Fibroblast of lung (primary cell): Measurements from ENCODE around the gene DEFB127. TPM values are rescaled to one million over a fixed set of nuclear protein-coding genes. Genes with fewer than 3 reads are reported as not detected.

ENCODE experiments used
- DNase-seq, 2 donors: peaks; one replicate each; pipeline versions ENCODE4 v3.0.0 to v3.0.0-alpha.2; 2010; ENCODE audit warnings: low read depth in 2 of 2
- H2AFZ ChIP-seq: 2 replicates; pipeline ENCODE4 v1.5.1; 2012; ENCODE audit warnings: low read length, control low read depth, inconsistent platforms
- H3K27ac ChIP-seq: 2 replicates; pipeline ENCODE4 v1.5.1; 2011; ENCODE audit warnings: low read length, control low read depth; ENCODE audit not compliant: insufficient read depth
- H3K27me3 ChIP-seq: 2 replicates; pipeline ENCODE4 v1.5.1; 2011; ENCODE audit warnings: mild to moderate bottlenecking, low read length; ENCODE audit not compliant: control insufficient read depth, insufficient read depth
- H3K36me3 ChIP-seq: 2 replicates; pipeline ENCODE4 v1.5.1; 2011; ENCODE audit warnings: low read length; ENCODE audit not compliant: control insufficient read depth, insufficient read depth
- H3K4me1 ChIP-seq: 2 replicates; pipeline ENCODE4 v1.5.1; 2011; ENCODE audit warnings: low read length; ENCODE audit not compliant: control insufficient read depth, insufficient read depth; ENCODE audit errors: extremely low read depth
- H3K4me2 ChIP-seq: 2 replicates; pipeline ENCODE4 v1.5.1; 2011; ENCODE audit warnings: low read length, control low read depth; ENCODE audit not compliant: insufficient read depth; ENCODE audit errors: extremely low read depth
- H3K4me3 ChIP-seq, 4 experiments: fragments of 200-600 bp in 1 of 4; sonication (generic) in 1 of 4; replicated peaks in 1 of 4; 2 replicates each; pipeline ENCODE4 v1.5.1; 2011 to 2016; ENCODE audit warnings: low read length in 4 of 4, low read depth in 3 of 4, mild to moderate bottlenecking in 3 of 4, control low read depth in 2 of 4, inconsistent platforms in 1 of 4, mixed read lengths in 1 of 4; ENCODE audit not compliant: insufficient read depth in 1 of 4; ENCODE audit errors: control extremely low read depth in 1 of 4
- H3K79me2 ChIP-seq: 2 replicates; pipeline ENCODE4 v1.5.1; 2012; ENCODE audit warnings: mild to moderate bottlenecking, low read length, inconsistent platforms; ENCODE audit not compliant: control insufficient read depth, insufficient read depth
- H3K9ac ChIP-seq: 2 replicates; pipeline ENCODE4 v1.5.1; 2011; ENCODE audit warnings: mild to moderate bottlenecking, low read length, control low read depth; ENCODE audit not compliant: insufficient read depth
- H3K9me3 ChIP-seq: 2 replicates; pipeline ENCODE4 v1.5.1; 2012; ENCODE audit warnings: low read depth, low read length; ENCODE audit not compliant: control insufficient read depth, insufficient read depth
- H4K20me1 ChIP-seq: 2 replicates; pipeline ENCODE4 v1.5.1; 2011; ENCODE audit warnings: low read length; ENCODE audit not compliant: control insufficient read depth, insufficient read depth; ENCODE audit errors: extremely low read depth
- CTCF ChIP-seq, 2 donors: IDR thresholded peaks in 1 of 2; conservative IDR thresholded peaks in 1 of 2; 1 replicate in 1 of 2; 2 replicates in 1 of 2; pipeline ENCODE4 v1.5.1; 2011 to 2012; ENCODE audit warnings: low read length in 2 of 2, control low read depth in 1 of 2, inconsistent platforms in 1 of 2, low read depth in 1 of 2, mild to moderate bottlenecking in 1 of 2
- EZH2 ChIP-seq: IDR thresholded peaks from 2 replicates; pipeline ENCODE4 v1.5.1; 2012; ENCODE audit warnings: low read length, control low read depth, mild to moderate bottlenecking; ENCODE audit errors: missing control alignments
- polyA plus RNA-seq, 2 donors: library from polyadenylated mRNA; depleted of rRNA in 1 of 2; stranded (reverse) in 1 of 2; unstranded in 1 of 2; fragments of >200 nt; gene quantifications; 2 replicates each; pipeline ENCODE4 v1.2.1, GENCODE V29; 2011 to 2012; ENCODE audit warnings: missing spikeins in 1 of 2
- total RNA-seq: library from RNA; depleted of rRNA; stranded (reverse); fragments of >200 nt; gene quantifications from 2 replicates; pipeline ENCODE4 v1.2.1, GENCODE V29; 2014

Gene DEFB127
- total and polyA plus RNA-seq, 2 donors (not counting 1 experiment from before 2014, with no cell fraction given): not detected

- H3K4me1 ChIP-seq: no peaks in the 10 kb centered on the region
- no peaks in the 10 kb centered on the region for H3K79me2 ChIP-seq
- H3K36me3 ChIP-seq: no peaks in the 10 kb centered on the region
- H2AFZ ChIP-seq: no peak overlapping the region
- H3K9me3 ChIP-seq: no peaks in the 10 kb centered on the region
- no peak overlapping the region for H3K27ac ChIP-seq
- no peak overlapping the region for H3K9ac ChIP-seq
- no peaks in the 10 kb centered on the region for H3K27me3 ChIP-seq
- H3K4me3 ChIP-seq: no peak overlapping the region
- no peak overlapping the region for H3K4me2 ChIP-seq
- no peaks in the 10 kb centered on the region for H4K20me1 ChIP-seq
- DNase-seq: no peak
- TF ChIP-seq CTCF (conservative IDR thresholded peaks at IDR 0.05 in 1 of 2, IDR thresholded peaks at IDR 0.05 in 1 of 2; ENCODE audit: low read depth in 1 of 2, low read length in 2 of 2): no peak
- TF ChIP-seq EZH2: no peak
Observed at GRCh38 chr20:152131-152530, 5.1 kb upstream of the DEFB127 start.

- TF ChIP-seq EZH2 (no peak), CTCF (conservative IDR thresholded peaks at IDR 0.05 in 1 of 2, IDR thresholded peaks at IDR 0.05 in 1 of 2; ENCODE audit: low read depth in 1 of 2, low read length in 2 of 2) (no peak)
- Histone ChIP-seq H3K79me2 (no peaks in the 10 kb centered on the region), H3K27me3 (no peaks in the 10 kb centered on the region), H3K4me3 (no peak overlapping the region), H3K9ac (no peak overlapping the region), H3K4me1 (no peaks in the 10 kb centered on the region), H3K9me3 (no peaks in the 10 kb centered on the region), H3K4me2 (no peak overlapping the region), H2AFZ (no peak overlapping the region), H3K27ac (no peak overlapping the region), H4K20me1 (no peaks in the 10 kb centered on the region), H3K36me3 (no peaks in the 10 kb centered on the region)
- no peak for DNase-seq
Observed at GRCh38 chr20:164618-165017, 7.4 kb downstream of the DEFB127 start.

GRCh38 chr20:168876-169275 is 11.6 kb downstream of the DEFB127 start:
- Histone ChIP-seq H3K4me1 (no peaks in the 10 kb centered on the region), H3K27me3 (no peaks in the 10 kb centered on the region), H3K27ac (no peak overlapping the region), H3K79me2 (no peaks in the 10 kb centered on the region), H2AFZ (no peak overlapping the region), H3K4me3 (no peak overlapping the region), H3K9ac (no peak overlapping the region), H3K36me3 (no peaks in the 10 kb centered on the region), H3K4me2 (no peak overlapping the region), H4K20me1 (no peaks in the 10 kb centered on the region), H3K9me3 (no peaks in the 10 kb centered on the region)
- no peak for TF ChIP-seq CTCF (conservative IDR thresholded peaks at IDR 0.05 in 1 of 2, IDR thresholded peaks at IDR 0.05 in 1 of 2; ENCODE audit: low read depth in 1 of 2, low read length in 2 of 2)
- TF ChIP-seq EZH2: no peak
- no peak for DNase-seq
